ENCODE results near the gene AKT2. TPM values are rescaled to one million over a fixed set of nuclear protein-coding genes. Genes with fewer than 3 reads are reported as not detected.

Gene AKT2
- total and polyA plus RNA-seq, 2 donors = 48.9 to 110 TPM

DNA sequence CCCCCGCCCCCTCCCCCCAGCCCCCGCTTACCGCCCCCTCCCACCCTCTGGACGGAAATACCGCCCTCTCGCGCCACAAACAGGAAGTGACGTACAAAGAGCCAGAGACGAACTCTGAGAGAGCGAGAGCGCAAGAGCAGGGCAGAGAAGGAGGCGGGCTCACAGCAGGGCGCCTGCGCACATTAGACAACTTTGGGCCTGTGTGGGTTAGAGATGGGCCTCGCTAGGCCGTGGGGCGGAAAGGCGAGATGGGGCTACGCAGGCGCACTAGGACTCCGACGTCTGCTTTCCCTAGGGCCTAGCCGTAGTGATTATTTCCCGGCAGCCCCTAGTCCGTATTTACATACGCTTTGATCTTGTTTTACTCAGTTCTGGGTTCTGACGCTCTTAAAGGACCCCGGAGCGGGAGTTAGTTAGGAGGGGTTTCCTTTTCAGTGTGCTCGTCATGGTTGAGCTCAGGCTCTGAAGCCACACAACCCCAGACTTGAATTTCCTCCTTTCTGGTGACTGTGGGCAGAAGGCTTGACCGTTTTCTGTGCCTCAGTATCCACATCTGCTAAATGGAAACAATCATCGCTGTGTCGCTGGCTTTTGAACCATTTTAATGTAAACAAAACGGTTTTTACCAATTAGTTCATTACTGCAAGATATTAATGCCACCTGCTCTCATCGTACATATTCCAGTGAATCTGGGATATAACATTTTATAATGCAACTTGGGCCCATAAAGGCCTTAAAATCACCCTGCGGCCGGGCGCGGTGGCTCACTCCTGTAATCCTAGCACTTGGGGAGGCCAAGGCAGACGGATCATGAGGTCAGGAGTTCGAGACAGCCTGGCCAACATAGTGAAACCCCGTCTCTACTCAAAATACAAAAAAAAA, 449 bp upstream of the AKT2 start:
- no peaks in the 10 kb centered on the region for H3K27me3 ChIP-seq (ENCODE audit: control insufficient read depth in 2 of 2, insufficient read depth in 1 of 2, low read length in 1 of 2)
- H3K36me3 ChIP-seq (ENCODE audit: control insufficient read depth in 2 of 2, insufficient read depth in 2 of 2, low read length in 1 of 2) = peaks cover 8% of the 10 kb centered on the region in 2 donors
- H3K9me3 ChIP-seq (ENCODE audit: control insufficient read depth in 2 of 2, insufficient read depth in 1 of 2, low read length in 1 of 2) = no peaks in the 10 kb centered on the region
- peak overlapping the region; percentile 76 to 85 for H3K4me3 ChIP-seq (ENCODE audit: low read length in 2 of 2)
- H3K27ac ChIP-seq (ENCODE audit: low read depth in 1 of 2, low read length in 1 of 2) = peak overlapping the region; percentile 99 to 100
- peaks cover 15 to 48% of the 10 kb centered on the region in 2 donors for H3K4me1 ChIP-seq (ENCODE audit: control insufficient read depth in 2 of 2, insufficient read depth in 2 of 2, low read length in 2 of 2)
- DNase-seq (ENCODE audit: low read depth in 6 of 9, low spot score in 9 of 9) = peak; percentile 96 to 100 (median 99)
- 18% methylated on average over 42 of the region's 42 CpGs for WGBS

DNA sequence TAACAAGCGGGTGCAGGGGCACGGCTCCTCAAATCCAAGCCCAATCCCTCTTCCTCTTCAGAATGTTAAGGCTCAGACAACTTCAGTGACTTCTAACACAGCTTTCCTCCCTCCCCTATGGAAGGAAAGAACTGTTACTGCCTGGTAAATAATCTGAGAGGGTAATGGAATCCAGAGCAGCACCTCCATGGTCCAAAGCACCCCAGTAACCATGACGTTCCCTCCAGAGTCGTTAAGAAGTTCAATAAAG, 969 bp downstream of the AKT2 start:
- 10% methylated on average over 4 of the region's 4 CpGs for WGBS
- Histone ChIP-seq H3K36me3 (ENCODE audit: control insufficient read depth in 2 of 2, insufficient read depth in 2 of 2, low read length in 1 of 2) (peaks cover 8% of the 10 kb centered on the region in 2 donors), H3K4me3 (ENCODE audit: low read length in 2 of 2) (peak overlapping the region; percentile 76 to 85), H3K27ac (ENCODE audit: low read depth in 1 of 2, low read length in 1 of 2) (peak overlapping the region; percentile 98 to 99), H3K27me3 (ENCODE audit: control insufficient read depth in 2 of 2, insufficient read depth in 1 of 2, low read length in 1 of 2) (no peaks in the 10 kb centered on the region), H3K4me1 (ENCODE audit: control insufficient read depth in 2 of 2, insufficient read depth in 2 of 2, low read length in 2 of 2) (peaks cover 22 to 62% of the 10 kb centered on the region in 2 donors), H3K9me3 (ENCODE audit: control insufficient read depth in 2 of 2, insufficient read depth in 1 of 2, low read length in 1 of 2) (no peaks in the 10 kb centered on the region)
- DNase-seq (ENCODE audit: low read depth in 6 of 9, low spot score in 9 of 9) = no peak

DNA sequence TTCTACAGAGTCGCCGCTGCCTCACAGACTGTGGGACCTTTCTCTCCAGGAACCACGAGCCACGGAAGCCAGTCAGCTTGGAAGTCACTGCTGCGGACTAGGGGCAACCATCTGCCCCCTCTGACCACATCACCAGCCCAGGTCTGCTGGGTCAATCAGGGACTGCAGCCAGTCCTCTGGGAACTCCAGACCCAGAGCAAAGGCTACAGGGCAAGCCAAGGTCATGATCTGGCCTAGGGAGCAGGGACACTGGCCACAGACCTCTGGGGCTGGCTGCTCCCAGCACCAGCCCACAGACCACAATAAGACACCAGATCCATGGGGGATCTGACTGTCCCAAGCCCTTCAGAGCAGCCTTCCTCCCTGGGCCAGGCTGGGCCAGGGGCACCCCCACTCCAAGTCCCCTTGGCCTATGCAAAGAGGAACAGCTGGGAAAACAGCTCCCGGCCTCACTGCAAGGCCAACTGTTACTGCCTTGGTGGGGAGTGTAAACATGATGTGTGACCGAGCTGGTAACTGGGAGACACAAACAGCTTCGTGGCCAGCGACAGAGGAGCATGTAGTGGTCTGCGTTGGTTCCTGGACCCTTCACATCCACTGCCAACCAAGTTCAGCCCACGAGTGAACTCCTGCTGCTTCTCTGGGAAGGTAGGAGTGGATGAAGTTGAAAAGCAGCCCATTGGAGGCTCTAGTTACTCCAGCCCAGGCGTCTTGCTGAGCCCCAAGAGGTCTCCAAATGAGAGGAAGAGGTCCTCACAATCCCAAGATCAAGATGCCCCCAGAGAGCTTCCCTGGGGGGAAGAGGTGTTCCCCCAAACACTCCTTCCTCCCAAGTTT, 1.5 kb downstream of the AKT2 start:
- H3K27ac ChIP-seq (ENCODE audit: low read depth in 1 of 2, low read length in 1 of 2) = peak overlapping the region; percentile 98 to 99
- peaks cover 8% of the 10 kb centered on the region in 2 donors for H3K36me3 ChIP-seq (ENCODE audit: control insufficient read depth in 2 of 2, insufficient read depth in 2 of 2, low read length in 1 of 2)
- no peaks in the 10 kb centered on the region for H3K9me3 ChIP-seq (ENCODE audit: control insufficient read depth in 2 of 2, insufficient read depth in 1 of 2, low read length in 1 of 2)
- H3K4me1 ChIP-seq (ENCODE audit: control insufficient read depth in 2 of 2, insufficient read depth in 2 of 2, low read length in 2 of 2) = peaks cover 24 to 68% of the 10 kb centered on the region in 2 donors
- H3K4me3 ChIP-seq (ENCODE audit: low read length in 2 of 2) = peak overlapping the region; percentile 76 to 85
- no peaks in the 10 kb centered on the region for H3K27me3 ChIP-seq (ENCODE audit: control insufficient read depth in 2 of 2, insufficient read depth in 1 of 2, low read length in 1 of 2)
- 79% methylated on average over 12 of the region's 12 CpGs for WGBS
- no peak for DNase-seq (ENCODE audit: low read depth in 6 of 9, low spot score in 9 of 9)

DNA sequence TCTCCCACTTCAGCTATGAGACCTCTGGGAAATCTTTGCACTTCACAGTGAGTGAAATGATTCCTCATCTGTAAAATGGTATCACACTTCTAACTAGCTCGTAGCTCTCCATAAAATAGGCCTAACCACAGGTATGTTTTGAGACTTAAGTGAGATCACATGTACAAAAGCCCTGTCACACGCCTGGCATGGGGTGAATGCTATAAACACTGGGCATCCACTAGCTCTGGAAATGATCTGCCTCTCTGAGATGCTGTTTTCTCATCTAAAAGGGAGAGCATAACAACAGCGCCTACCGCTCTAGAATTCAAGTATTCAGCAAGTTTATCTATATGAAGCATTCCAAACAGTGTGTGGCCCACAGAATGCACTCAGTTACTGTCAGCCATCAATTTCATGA, 2.2 kb downstream of the AKT2 start:
- Histone ChIP-seq H3K27me3 (ENCODE audit: control insufficient read depth in 2 of 2, insufficient read depth in 1 of 2, low read length in 1 of 2) (no peaks in the 10 kb centered on the region), H3K27ac (ENCODE audit: low read depth in 1 of 2, low read length in 1 of 2) (no peak overlapping the region), H3K4me1 (ENCODE audit: control insufficient read depth in 2 of 2, insufficient read depth in 2 of 2, low read length in 2 of 2) (peaks cover 24 to 74% of the 10 kb centered on the region in 2 donors), H3K4me3 (ENCODE audit: low read length in 2 of 2) (no peak overlapping the region), H3K36me3 (ENCODE audit: control insufficient read depth in 2 of 2, insufficient read depth in 2 of 2, low read length in 1 of 2) (peaks cover 8 to 13% of the 10 kb centered on the region in 2 donors), H3K9me3 (ENCODE audit: control insufficient read depth in 2 of 2, insufficient read depth in 1 of 2, low read length in 1 of 2) (no peaks in the 10 kb centered on the region)
- 95% methylated on average over 4 of the region's 4 CpGs for WGBS
- no peak for DNase-seq (ENCODE audit: low read depth in 6 of 9, low spot score in 9 of 9)

DNA sequence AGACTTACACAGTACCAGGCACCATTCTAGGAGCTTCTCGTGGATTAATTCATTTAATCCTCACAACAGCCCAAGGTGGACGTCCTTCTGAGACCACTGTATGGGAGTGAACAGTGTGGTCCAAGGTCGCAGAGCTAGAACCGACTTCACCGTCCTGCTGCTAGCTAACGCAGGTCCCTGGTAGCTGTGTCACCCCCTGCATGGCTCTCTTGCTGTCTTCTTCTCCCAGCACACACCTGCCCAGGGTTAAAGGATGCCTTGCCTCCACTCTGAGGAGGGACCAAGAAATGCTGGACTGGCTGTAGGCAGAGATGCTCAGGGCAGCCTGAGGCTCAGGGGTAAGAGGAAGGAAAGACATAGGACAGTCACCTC, 3.0 kb downstream of the AKT2 start:
- Histone ChIP-seq H3K27ac (ENCODE audit: low read depth in 1 of 2, low read length in 1 of 2) (peak overlapping the region in 1 of 2 donors; percentile 5), H3K9me3 (ENCODE audit: control insufficient read depth in 2 of 2, insufficient read depth in 1 of 2, low read length in 1 of 2) (no peaks in the 10 kb centered on the region), H3K4me3 (ENCODE audit: low read length in 2 of 2) (no peak overlapping the region), H3K4me1 (ENCODE audit: control insufficient read depth in 2 of 2, insufficient read depth in 2 of 2, low read length in 2 of 2) (peaks cover 24 to 78% of the 10 kb centered on the region in 2 donors), H3K36me3 (ENCODE audit: control insufficient read depth in 2 of 2, insufficient read depth in 2 of 2, low read length in 1 of 2) (peaks cover 8 to 13% of the 10 kb centered on the region in 2 donors), H3K27me3 (ENCODE audit: control insufficient read depth in 2 of 2, insufficient read depth in 1 of 2, low read length in 1 of 2) (no peaks in the 10 kb centered on the region)
- no peak for DNase-seq (ENCODE audit: low read depth in 6 of 9, low spot score in 9 of 9)
- WGBS = 97% methylated on average over 6 of the region's 6 CpGs

DNA sequence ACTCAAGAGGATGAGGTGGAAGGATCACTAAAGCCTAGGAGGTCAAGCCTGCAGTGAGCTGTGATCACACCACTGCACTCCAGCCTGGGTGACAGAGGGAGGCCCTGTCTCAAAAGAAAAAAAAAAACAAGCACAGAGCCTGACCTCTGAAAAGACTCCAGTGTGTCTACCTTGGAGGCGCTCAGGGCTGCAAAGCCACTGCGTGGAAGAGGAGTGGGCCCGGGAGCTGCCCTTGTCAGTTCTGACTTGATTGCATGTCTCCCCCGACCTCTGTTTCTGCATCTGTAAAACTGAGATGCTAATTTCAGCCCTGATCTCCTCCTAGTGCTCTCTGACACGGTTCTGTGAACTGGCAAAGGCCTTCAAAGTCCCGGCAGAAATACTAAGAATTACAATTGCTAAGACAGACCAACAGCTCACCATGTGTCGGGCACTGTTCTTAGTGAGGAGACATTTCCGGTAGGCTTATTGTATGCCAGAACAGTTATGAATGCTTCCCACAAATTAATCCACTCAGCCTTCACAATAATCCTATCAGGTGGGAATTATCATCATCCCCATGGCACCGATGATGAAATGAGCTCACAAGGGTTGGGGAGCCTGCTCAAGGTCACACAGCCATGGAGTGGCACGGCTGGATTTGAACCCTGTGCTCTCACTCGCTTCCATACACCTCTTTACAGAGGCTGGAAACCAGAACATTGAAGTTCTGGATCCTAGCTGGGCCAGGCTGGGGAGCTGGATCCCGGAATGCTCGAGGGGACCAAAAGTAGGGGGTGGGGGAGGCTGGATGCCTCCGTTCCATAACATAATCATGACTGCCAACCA, 3.5 kb downstream of the AKT2 start:
- H3K4me3 ChIP-seq (ENCODE audit: low read length in 2 of 2) = no peak overlapping the region
- H3K36me3 ChIP-seq (ENCODE audit: control insufficient read depth in 2 of 2, insufficient read depth in 2 of 2, low read length in 1 of 2) = peaks cover 8 to 13% of the 10 kb centered on the region in 2 donors
- no peaks in the 10 kb centered on the region for H3K9me3 ChIP-seq (ENCODE audit: control insufficient read depth in 2 of 2, insufficient read depth in 1 of 2, low read length in 1 of 2)
- WGBS = 95% methylated on average over 14 of the region's 14 CpGs
- H3K27me3 ChIP-seq (ENCODE audit: control insufficient read depth in 2 of 2, insufficient read depth in 1 of 2, low read length in 1 of 2) = no peaks in the 10 kb centered on the region
- peak overlapping the region in 1 of 2 donors; percentile 5 for H3K27ac ChIP-seq (ENCODE audit: low read depth in 1 of 2, low read length in 1 of 2)
- DNase-seq (ENCODE audit: low read depth in 6 of 9, low spot score in 9 of 9) = no peak
- peaks cover 24 to 72% of the 10 kb centered on the region in 2 donors for H3K4me1 ChIP-seq (ENCODE audit: control insufficient read depth in 2 of 2, insufficient read depth in 2 of 2, low read length in 2 of 2)

DNA sequence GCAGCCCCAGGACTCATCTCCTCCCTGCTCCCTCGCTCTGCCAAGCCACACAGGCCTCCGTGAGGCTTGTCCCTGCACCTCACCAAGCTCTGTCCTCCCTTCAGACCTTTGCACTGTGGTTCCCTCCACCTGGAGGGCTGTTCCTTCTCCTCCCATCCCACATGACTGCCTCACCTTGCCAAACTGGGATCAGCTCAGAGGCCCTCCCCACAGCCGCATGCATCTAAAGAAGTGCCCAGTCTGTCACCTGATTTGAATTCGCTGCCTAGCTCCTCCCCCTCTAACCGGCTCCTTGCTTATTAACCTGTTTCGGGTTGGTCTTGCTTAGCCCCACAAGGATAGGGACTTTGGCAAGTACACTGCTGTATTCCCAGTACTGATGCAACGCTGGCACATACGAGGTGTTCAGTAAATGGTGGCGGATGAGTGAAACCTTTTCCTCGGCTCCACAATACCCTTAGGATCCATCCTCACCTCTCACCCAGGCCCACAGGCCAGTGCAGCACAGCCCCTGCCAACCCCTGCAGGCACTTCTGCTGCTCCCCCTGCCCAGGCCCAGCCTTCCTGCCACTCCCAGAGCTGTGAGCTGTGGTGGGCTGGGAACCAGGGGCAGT, 4.4 kb downstream of the AKT2 start:
- Histone ChIP-seq H3K4me1 (ENCODE audit: control insufficient read depth in 2 of 2, insufficient read depth in 2 of 2, low read length in 2 of 2) (peaks cover 24 to 64% of the 10 kb centered on the region in 2 donors), H3K36me3 (ENCODE audit: control insufficient read depth in 2 of 2, insufficient read depth in 2 of 2, low read length in 1 of 2) (peaks cover 8 to 13% of the 10 kb centered on the region in 2 donors), H3K27ac (ENCODE audit: low read depth in 1 of 2, low read length in 1 of 2) (peak overlapping the region in 1 of 2 donors; percentile 17), H3K9me3 (ENCODE audit: control insufficient read depth in 2 of 2, insufficient read depth in 1 of 2, low read length in 1 of 2) (no peaks in the 10 kb centered on the region), H3K4me3 (ENCODE audit: low read length in 2 of 2) (no peak overlapping the region), H3K27me3 (ENCODE audit: control insufficient read depth in 2 of 2, insufficient read depth in 1 of 2, low read length in 1 of 2) (no peaks in the 10 kb centered on the region)
- no peak for DNase-seq (ENCODE audit: low read depth in 6 of 9, low spot score in 9 of 9)
- WGBS = 88% methylated on average over 10 of the region's 10 CpGs

DNA sequence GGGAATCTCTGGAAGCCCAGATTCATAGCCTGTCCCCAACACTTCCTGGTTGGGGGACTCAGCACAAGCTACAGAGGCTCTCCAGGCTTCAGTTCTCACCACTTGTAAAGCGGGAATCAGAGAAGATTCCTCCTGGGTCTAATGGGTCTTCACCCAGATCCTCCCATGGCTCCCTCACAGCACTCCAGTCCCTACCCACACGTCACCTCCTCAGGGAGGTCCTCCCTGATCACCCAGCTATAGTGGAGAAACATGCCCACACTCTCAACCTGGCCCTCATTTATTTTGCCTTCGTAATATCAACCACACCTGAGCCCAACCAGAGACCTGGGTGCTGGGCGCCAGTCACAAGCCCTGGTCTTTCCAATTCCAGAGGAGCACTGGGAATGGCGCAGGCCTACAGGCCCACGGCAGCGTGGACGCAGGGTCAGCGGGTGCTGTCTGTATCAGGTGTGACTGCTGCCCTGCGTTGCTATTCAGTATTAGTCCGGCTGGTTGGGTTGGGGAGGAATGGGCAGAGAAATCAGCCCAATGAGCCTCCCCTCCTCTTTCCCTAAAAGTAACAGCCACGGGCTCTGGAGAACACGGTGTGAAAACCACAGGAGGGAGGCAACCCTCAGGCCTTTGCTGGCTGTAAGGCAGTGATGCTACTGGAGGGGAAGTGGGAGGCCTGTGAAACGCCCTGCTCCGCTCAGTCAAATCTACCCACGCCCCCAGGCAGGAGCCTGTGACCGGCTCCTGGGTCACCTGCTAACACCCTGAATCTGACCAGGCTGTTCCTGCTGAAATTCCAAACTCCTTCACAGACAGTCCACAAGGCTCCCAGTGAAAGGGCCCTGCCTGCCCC, 5.2 kb downstream of the AKT2 start:
- peaks cover 8 to 13% of the 10 kb centered on the region in 2 donors for H3K36me3 ChIP-seq (ENCODE audit: control insufficient read depth in 2 of 2, insufficient read depth in 2 of 2, low read length in 1 of 2)
- H3K27me3 ChIP-seq (ENCODE audit: control insufficient read depth in 2 of 2, insufficient read depth in 1 of 2, low read length in 1 of 2) = no peaks in the 10 kb centered on the region
- WGBS = 69% methylated on average over 17 of the region's 17 CpGs
- H3K4me3 ChIP-seq (ENCODE audit: low read length in 2 of 2) = no peak overlapping the region
- no peak for DNase-seq (ENCODE audit: low read depth in 6 of 9, low spot score in 9 of 9)
- H3K4me1 ChIP-seq (ENCODE audit: control insufficient read depth in 2 of 2, insufficient read depth in 2 of 2, low read length in 2 of 2) = peaks cover 29 to 66% of the 10 kb centered on the region in 2 donors
- H3K27ac ChIP-seq (ENCODE audit: low read depth in 1 of 2, low read length in 1 of 2) = peak overlapping the region in 1 of 2 donors; percentile 37
- H3K9me3 ChIP-seq (ENCODE audit: control insufficient read depth in 2 of 2, insufficient read depth in 1 of 2, low read length in 1 of 2) = no peaks in the 10 kb centered on the region
